Measurements from ENCODE around the gene GUCD1.

DNA sequence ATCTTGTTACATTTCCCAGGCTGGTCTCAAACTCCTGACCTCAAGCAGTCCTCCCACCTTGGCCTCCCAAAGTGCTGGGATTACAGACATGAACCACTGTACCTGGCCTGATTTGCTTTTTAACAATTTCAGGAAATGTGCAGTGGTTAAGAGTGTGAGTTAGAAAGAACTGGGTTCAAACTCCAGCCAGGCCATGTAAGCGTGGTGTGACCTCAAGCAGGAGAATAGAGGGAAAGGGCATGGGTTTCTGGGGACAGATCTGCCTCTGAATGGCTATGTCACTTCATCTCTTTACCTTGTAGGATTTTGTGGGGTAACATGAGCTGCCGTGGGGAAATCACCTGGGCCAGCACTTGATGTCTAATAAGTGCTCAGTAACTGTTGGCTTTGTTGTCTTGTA, 10.1 kb upstream of the GUCD1 start:
- TF ChIP-seq, protein P1, sequence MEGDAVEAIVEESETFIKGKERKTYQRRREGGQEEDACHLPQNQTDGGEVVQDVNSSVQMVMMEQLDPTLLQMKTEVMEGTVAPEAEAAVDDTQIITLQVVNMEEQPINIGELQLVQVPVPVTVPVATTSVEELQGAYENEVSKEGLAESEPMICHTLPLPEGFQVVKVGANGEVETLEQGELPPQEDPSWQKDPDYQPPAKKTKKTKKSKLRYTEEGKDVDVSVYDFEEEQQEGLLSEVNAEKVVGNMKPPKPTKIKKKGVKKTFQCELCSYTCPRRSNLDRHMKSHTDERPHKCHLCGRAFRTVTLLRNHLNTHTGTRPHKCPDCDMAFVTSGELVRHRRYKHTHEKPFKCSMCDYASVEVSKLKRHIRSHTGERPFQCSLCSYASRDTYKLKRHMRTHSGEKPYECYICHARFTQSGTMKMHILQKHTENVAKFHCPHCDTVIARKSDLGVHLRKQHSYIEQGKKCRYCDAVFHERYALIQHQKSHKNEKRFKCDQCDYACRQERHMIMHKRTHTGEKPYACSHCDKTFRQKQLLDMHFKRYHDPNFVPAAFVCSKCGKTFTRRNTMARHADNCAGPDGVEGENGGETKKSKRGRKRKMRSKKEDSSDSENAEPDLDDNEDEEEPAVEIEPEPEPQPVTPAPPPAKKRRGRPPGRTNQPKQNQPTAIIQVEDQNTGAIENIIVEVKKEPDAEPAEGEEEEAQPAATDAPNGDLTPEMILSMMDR (IDR thresholded peaks at IDR 0.05 in 2 of 3, conservative IDR thresholded peaks at IDR 0.05 in 1 of 3; ENCODE audit: control insufficient read depth in 2 of 3, extremely low read depth in 1 of 3, insufficient read depth in 1 of 3, low read depth in 3 of 3, low read length in 3 of 3) = no peak
- TF ChIP-seq GABPA (IDR thresholded peaks at IDR 0.05; ENCODE audit: low read depth) (no peak), SREBF2 (IDR thresholded peaks at IDR 0.05; ENCODE audit: low read length) (no peak), NFYB (IDR thresholded peaks at IDR 0.05; ENCODE audit: insufficient read depth, low read depth, low read length) (no peak), MTA2 (IDR thresholded peaks at IDR 0.05; ENCODE audit: low read depth) (no peak), GATAD2B (conservative IDR thresholded peaks at IDR 0.05; ENCODE audit: low read depth) (no peak), RCOR1 (conservative IDR thresholded peaks at IDR 0.05; ENCODE audit: low read depth, low read length) (no peak), KLF5 (IDR thresholded peaks at IDR 0.05; ENCODE audit: partially characterized antibody) (no peak)
- TF ChIP-seq, protein P2, sequence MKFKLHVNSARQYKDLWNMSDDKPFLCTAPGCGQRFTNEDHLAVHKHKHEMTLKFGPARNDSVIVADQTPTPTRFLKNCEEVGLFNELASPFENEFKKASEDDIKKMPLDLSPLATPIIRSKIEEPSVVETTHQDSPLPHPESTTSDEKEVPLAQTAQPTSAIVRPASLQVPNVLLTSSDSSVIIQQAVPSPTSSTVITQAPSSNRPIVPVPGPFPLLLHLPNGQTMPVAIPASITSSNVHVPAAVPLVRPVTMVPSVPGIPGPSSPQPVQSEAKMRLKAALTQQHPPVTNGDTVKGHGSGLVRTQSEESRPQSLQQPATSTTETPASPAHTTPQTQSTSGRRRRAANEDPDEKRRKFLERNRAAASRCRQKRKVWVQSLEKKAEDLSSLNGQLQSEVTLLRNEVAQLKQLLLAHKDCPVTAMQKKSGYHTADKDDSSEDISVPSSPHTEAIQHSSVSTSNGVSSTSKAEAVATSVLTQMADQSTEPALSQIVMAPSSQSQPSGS (IDR thresholded peaks at IDR 0.05; ENCODE audit: low read length) = no peak
- TF ChIP-seq, protein P3, sequence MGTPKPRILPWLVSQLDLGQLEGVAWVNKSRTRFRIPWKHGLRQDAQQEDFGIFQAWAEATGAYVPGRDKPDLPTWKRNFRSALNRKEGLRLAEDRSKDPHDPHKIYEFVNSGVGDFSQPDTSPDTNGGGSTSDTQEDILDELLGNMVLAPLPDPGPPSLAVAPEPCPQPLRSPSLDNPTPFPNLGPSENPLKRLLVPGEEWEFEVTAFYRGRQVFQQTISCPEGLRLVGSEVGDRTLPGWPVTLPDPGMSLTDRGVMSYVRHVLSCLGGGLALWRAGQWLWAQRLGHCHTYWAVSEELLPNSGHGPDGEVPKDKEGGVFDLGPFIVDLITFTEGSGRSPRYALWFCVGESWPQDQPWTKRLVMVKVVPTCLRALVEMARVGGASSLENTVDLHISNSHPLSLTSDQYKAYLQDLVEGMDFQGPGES (IDR thresholded peaks at IDR 0.05) = no peak

Measured in GM12878 (cell line).